Heart right ventricle (tissue), 16 donors: ENCODE results near the gene MACROD2. TPM values are rescaled to one million over a fixed set of nuclear protein-coding genes. Genes with fewer than 3 reads are reported as not detected.

Experiments
- ATAC-seq, 8 donors: fragments of 200-7000 bp; cut with Tn5 transposase; one replicate each; pipeline ENCODE4 v1.9.1; 2020; ENCODE audit warnings: mild to moderate bottlenecking in 8 of 8, moderate library complexity in 8 of 8, moderate number of reproducible peaks in 1 of 8
- DNase-seq, 2 donors: peaks; one replicate each; pipeline ENCODE4 v3.0.0-alpha.2; 2020
- H3K27ac ChIP-seq, 10 donors: fragments of 200-600 bp; sonication (generic) in 2 of 10; one replicate each; pipeline versions ENCODE4 v1.5.0 to v1.8.0; 2020 to 2022; ENCODE audit warnings: mild to moderate bottlenecking in 3 of 10
- H3K27me3 ChIP-seq, 7 donors: fragments of 200-600 bp; one replicate each; pipeline ENCODE4 v1.8.0; 2021 to 2022; ENCODE audit warnings: mild to moderate bottlenecking in 2 of 7
- H3K36me3 ChIP-seq, 9 donors: fragments of 200-600 bp; sonication (generic) in 1 of 9; one replicate each; pipeline versions ENCODE4 v1.5.0 to v1.8.0; 2020 to 2022; ENCODE audit warnings: mild to moderate bottlenecking in 2 of 9
- H3K4me1 ChIP-seq, 9 donors: fragments of 200-600 bp; sonication (generic) in 1 of 9; one replicate each; pipeline versions ENCODE4 v1.5.0 to v1.8.0; 2020 to 2022; ENCODE audit warnings: mild to moderate bottlenecking in 4 of 9
- H3K4me3 ChIP-seq, 10 donors: fragments of 200-600 bp; sonication (generic) in 2 of 10; one replicate each; pipeline versions ENCODE4 v1.5.0 to v1.8.0; 2020 to 2022; ENCODE audit warnings: mild to moderate bottlenecking in 7 of 10, moderate library complexity in 2 of 10
- H3K9me3 ChIP-seq, 11 donors: fragments of 200-600 bp in 10 of 11; sonication (generic) in 2 of 11; one replicate each; pipeline versions ENCODE4 v1.5.0 to v1.8.0; 2013 to 2022; ENCODE audit warnings: mild to moderate bottlenecking in 2 of 11, control low read depth in 1 of 11, moderate library complexity in 1 of 11
- WGBS, 2 donors: extraction: QIAGEN DNeasy Blood & Tissue Kit; methylation state at CpG; one replicate each; pipeline ENCODE4 v1.1.7; 2013; ENCODE audit warnings: inconsistent platforms in 1 of 2; 5-methylcytosine and 5-hydroxymethylcytosine counted together
- intact Hi-C, 10 donors: fragments of 100-400 bp; cut with DNase I; formaldehyde crosslinking; loops; one replicate each; pipeline versions ENCODE4 v1.11.1 to v1.14.2; 2022
- polyA plus RNA-seq, 2 donors: library from polyadenylated mRNA; stranded (reverse); fragments of 200-250 nt; gene quantifications; one replicate each; pipeline ENCODE4 v1.2.3, GENCODE V29; 2013
- total RNA-seq, 10 donors: library from RNA; stranded (reverse); fragmentation: NEBNext Ultra II Directional in 3 of 10; extraction: Animal tissue kit (Norgen Biotek cat#: 25700) in 3 of 10; gene quantifications; one replicate each; pipeline versions ENCODE4 v1.2.1 to v1.2.4, GENCODE V29; 2021 to 2023
- TF ChIP-seq, protein P1 (sequence below), 9 donors: fragments of 200-600 bp; sonication (generic) in 2 of 9; IDR thresholded peaks; one replicate each; pipeline versions ENCODE4 v1.5.0 to v1.8.0; 2021 to 2022; ENCODE audit warnings: antibody characterized with exemption in 9 of 9, mild to moderate bottlenecking in 5 of 9, moderate library complexity in 1 of 9
- donor health status: Arrhythmogenic right ventricular cardiomyopathy.
- donor health status: ischemic (EF 13 %, LVEDD 7.1; RV severe dilation, severe dysfunction).
- donor health status: healthy with polysubstance abuse.
- donor health status: DM: no; HTN: yes; CAD: no.
- donor health status: DM: no; HTN: no; CAD: no.
- donor health status: ischemic (EF 25% LVEDD 6.9; RV normal size, moderate dysfunction).
- donor health status: ischemic (EF 25% LVEDD 5.7; RV mildly dilated, moderate dysfunction).
- donor health status: healthy.
- donor health status: DM: yes; HTN: yes; CAD: no.
- donor health status: Ischemic cardiomyopathy.
- donor health status: ischemic (EF 35%, LVEDD 5.7; RV mildly dilated, moderate dysfunction).
- donor health status: nonischemic (EF 11% LVEDD 7.7; RV severe dilation, severe dysfunction).
- donor health status: DM: yes; HTN: yes; CAD: no.
- donor health status: PGD.
- donor health status: ischemic (EF 29% LVEDD 5.4; RV normal size, mild dysfunction).
- donor health status: nonischemic (EF 23%, LVEDD 6.1; RV moderate dilation, normal function).

Gene MACROD2
- total and polyA plus RNA-seq, 12 donors = 0.28 to 6.4 (median 4.1) TPM

DNA sequence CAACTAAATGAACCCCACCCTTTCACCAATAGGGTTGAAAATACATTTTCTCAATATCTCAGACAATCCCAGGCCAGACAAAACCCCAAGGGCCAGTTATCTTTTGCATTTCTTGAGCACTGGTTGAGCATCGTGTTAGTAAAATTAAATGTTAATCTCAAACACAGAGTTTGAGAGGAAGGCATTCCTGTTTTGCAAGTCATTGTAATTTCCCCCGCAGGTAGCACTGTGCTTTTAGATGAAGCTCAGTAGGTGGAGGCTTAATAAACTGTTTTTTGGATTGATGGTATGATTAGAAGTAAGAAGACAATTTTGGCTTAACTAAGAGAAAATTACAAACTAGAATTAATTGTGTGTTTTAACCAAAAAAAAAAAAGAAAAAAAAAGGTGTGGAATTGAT lies 1340.7 kb downstream of the MACROD2 start:
- WGBS, 2 donors = 66 to 71% methylated on average over 2 of the region's 2 CpGs
- intact Hi-C loops = no loop called here

DNA sequence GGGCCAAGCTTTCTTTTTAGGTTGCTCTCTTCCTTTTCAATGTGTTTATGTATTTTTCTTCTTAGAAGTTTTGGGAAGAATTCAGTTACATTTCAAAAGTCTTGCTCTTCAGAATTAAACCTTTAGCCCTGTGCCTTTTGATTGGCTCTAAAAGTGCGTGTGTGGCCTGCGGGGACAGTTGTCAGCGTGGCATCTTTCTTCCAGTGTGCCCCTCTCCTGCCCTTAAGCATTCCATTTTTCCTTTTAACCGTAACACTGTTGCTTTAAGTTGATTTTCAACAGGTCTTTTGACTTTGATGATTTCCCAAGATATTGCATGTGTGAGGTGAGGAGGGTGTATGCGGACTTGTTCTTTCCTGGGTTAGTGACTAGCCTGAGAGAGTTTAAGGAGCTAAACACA lies 1341.2 kb downstream of the MACROD2 start:
- H3K27me3 ChIP-seq = no peaks in the 10 kb centered on the region
- H3K36me3 ChIP-seq = no peaks in the 10 kb centered on the region
- H3K27ac ChIP-seq = no peak overlapping the region
- TF ChIP-seq, protein P1, sequence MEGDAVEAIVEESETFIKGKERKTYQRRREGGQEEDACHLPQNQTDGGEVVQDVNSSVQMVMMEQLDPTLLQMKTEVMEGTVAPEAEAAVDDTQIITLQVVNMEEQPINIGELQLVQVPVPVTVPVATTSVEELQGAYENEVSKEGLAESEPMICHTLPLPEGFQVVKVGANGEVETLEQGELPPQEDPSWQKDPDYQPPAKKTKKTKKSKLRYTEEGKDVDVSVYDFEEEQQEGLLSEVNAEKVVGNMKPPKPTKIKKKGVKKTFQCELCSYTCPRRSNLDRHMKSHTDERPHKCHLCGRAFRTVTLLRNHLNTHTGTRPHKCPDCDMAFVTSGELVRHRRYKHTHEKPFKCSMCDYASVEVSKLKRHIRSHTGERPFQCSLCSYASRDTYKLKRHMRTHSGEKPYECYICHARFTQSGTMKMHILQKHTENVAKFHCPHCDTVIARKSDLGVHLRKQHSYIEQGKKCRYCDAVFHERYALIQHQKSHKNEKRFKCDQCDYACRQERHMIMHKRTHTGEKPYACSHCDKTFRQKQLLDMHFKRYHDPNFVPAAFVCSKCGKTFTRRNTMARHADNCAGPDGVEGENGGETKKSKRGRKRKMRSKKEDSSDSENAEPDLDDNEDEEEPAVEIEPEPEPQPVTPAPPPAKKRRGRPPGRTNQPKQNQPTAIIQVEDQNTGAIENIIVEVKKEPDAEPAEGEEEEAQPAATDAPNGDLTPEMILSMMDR (IDR thresholded peaks at IDR 0.05) = no peak
- H3K9me3 ChIP-seq = no peaks in the 10 kb centered on the region
- H3K4me3 ChIP-seq = no peak overlapping the region
- DNase-seq (no peak), ATAC-seq (no peak)
- WGBS, 2 donors = 91 to 92% methylated on average over 5 of the region's 5 CpGs
- intact Hi-C loops = no loop called here
- H3K4me1 ChIP-seq = no peaks in the 10 kb centered on the region

More for the DNA sequence above, 1340.7 kb downstream of the MACROD2 start:
- Histone ChIP-seq H3K27ac (no peak overlapping the region), H3K36me3 (no peaks in the 10 kb centered on the region), H3K4me1 (no peaks in the 10 kb centered on the region), H3K4me3 (no peak overlapping the region), H3K27me3 (no peaks in the 10 kb centered on the region), H3K9me3 (no peaks in the 10 kb centered on the region)
- TF ChIP-seq, protein P1 (IDR thresholded peaks at IDR 0.05) = no peak
- ATAC-seq (no peak), DNase-seq (no peak)

DNA sequence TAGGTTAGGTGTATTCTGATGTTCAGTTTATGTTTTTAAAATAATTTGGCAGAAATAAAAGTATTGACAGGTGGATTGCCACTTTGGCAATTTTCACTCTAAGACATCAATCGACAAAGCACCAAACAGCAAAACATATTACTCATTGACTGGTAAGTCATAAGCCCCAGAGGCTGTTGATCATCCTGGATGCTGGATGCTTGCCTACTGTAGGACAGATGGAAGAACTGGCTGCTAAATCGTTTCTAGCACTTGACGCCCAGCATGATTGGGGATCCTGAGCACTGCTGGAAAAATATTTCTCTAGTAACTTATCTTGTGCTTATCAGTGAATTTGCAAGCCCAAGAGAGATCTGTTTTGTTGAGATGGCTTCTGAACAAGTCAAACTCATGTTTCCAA lies 1343.9 kb downstream of the MACROD2 start:
- H3K4me3 ChIP-seq = no peak overlapping the region
- H3K36me3 ChIP-seq = no peaks in the 10 kb centered on the region
- DNase-seq (no peak), ATAC-seq (no peak)
- no peaks in the 10 kb centered on the region for H3K27me3 ChIP-seq
- no peaks in the 10 kb centered on the region for H3K4me1 ChIP-seq
- TF ChIP-seq, protein P1 (IDR thresholded peaks at IDR 0.05) = no peak
- WGBS, 2 donors = 40% methylated on average over 3 of the region's 3 CpGs
- no peak overlapping the region for H3K27ac ChIP-seq
- no peaks in the 10 kb centered on the region for H3K9me3 ChIP-seq
- intact Hi-C loops = no loop called here

DNA sequence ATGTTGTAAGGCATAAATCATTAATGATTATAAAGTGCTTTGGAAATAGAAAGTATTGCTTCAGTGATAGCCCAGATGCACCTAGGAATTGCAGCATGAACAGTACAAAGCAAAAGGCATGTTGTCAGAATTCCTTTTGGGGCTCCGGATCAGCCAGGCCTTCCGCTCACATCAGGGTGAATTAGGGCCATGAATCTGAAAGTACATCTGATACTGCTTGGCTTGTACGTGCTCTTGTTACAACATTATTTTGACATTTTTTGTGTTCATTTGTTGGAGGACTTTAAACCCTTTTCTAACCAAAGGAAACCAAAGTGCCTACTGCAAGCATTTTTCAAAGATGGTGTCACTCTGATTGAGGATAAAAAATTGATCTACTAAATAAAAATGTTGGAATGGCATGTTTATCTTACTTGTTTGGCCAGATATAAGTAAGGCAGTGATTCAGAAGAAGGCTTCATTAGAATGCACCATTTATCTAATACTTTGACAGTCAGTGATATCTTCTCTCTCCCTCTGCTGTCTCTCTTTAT lies 1347.7 kb downstream of the MACROD2 start:
- Histone ChIP-seq H3K9me3 (no peaks in the 10 kb centered on the region), H3K4me3 (no peak overlapping the region), H3K4me1 (no peaks in the 10 kb centered on the region), H3K27ac (no peak overlapping the region), H3K27me3 (no peaks in the 10 kb centered on the region), H3K36me3 (no peaks in the 10 kb centered on the region)
- TF ChIP-seq, protein P1 (IDR thresholded peaks at IDR 0.05) = no peak
- ATAC-seq (no peak), DNase-seq (no peak)
- 78 to 87% methylated on average over 3 of the region's 3 CpGs for WGBS, 2 donors
- intact Hi-C loops = no loop called here
